ENCODE results near the gene CPA5. TPM values are rescaled to one million over a fixed set of nuclear protein-coding genes. Genes with fewer than 3 reads are reported as not detected.

Gene CPA5
- total and polyA plus RNA-seq, 2 donors (not counting 3 experiments of a cell fraction or from before 2014, with no cell fraction given): not detected

- intact Hi-C loops (cut with micrococcal nuclease): no loop called here
- no peak overlapping the region for H3K27ac ChIP-seq (ENCODE audit: insufficient read depth, low read depth, low read length)
- FAIRE-seq: no peak
- no peak overlapping the region for H3K4me2 ChIP-seq (ENCODE audit: insufficient read depth, low read length)
- dilution Hi-C loops (cut with MboI; ENCODE audit: extremely low pct_ligation_motif_present, low sequenced_read_pairs): no loop called here
- H4K20me1 ChIP-seq (replicated peaks; ENCODE audit: control insufficient read depth, extremely low read depth, insufficient read depth, low read length): no peaks in the 10 kb centered on the region
- DNase-seq (ENCODE audit: low read depth, low spot score): no peak
- no peaks in the 10 kb centered on the region for H3K79me2 ChIP-seq (ENCODE audit: control insufficient read depth, insufficient read depth, low read length)
- H3K9me3 ChIP-seq (replicated peaks; ENCODE audit: control insufficient read depth, insufficient read depth, low read length): no peaks in the 10 kb centered on the region
- no peak overlapping the region for H2AFZ ChIP-seq (ENCODE audit: low read depth, low read length)
- no TSS peak for BruUV-seq (replicated peaks)
- no peaks in the 10 kb centered on the region for H3K4me1 ChIP-seq (ENCODE audit: control insufficient read depth, extremely low read depth, insufficient read depth, low read length)
- H3K9ac ChIP-seq (replicated peaks; ENCODE audit: extremely low read depth, insufficient read depth, low read length): no peak overlapping the region
- CTCF ChIA-PET: interaction anchor here (0.9 to 2.2 kb wide), 2 partner anchors 8 to 173 kb away, joined by 3 to 10 read pairs; partner anchors contain the start of gene CPA4
- H3K27me3 ChIP-seq (ENCODE audit: control insufficient read depth in 2 of 2, insufficient read depth in 2 of 2, low read length in 2 of 2): peaks cover 0 to 3% of the 10 kb centered on the region in 2 experiments
- no peaks in the 10 kb centered on the region for H3K9me1 ChIP-seq (replicated peaks; ENCODE audit: control insufficient read depth, extremely low read depth, insufficient read depth, low read length)
- POLR2A ChIA-PET: no interaction called here
- no peak for TF ChIP-seq MAX (IDR thresholded peaks at IDR 0.05; ENCODE audit: insufficient read depth, insufficient read length)
- TF ChIP-seq GATA2 (IDR thresholded peaks at IDR 0.05; ENCODE audit: insufficient read depth, insufficient read length, low read depth, low read length): no peak
- no peak for TF ChIP-seq POLR2A (IDR thresholded peaks at IDR 0.05; ENCODE audit: low read depth, low read length)
- TF ChIP-seq EZH2 (IDR thresholded peaks at IDR 0.05; ENCODE audit: borderline replicate concordance, low read depth, low read length, severe bottlenecking): no peak
- no peak for TF ChIP-seq MYC (IDR thresholded peaks at IDR 0.05; ENCODE audit: low read depth, low read length)
- no peak for TF ChIP-seq CTCF (IDR thresholded peaks at IDR 0.05; ENCODE audit: extremely low read depth in 1 of 2, insufficient read depth in 1 of 2, low read depth in 1 of 2, low read length in 2 of 2)
- no peak for TF ChIP-seq JUN (IDR thresholded peaks at IDR 0.05; ENCODE audit: borderline replicate concordance, insufficient read depth, insufficient read length, low read depth)
- no peak for TF ChIP-seq FOS (IDR thresholded peaks at IDR 0.05; ENCODE audit: borderline replicate concordance, insufficient read depth, low read length)
- no peak for TF ChIP-seq POLR2AphosphoS5 (IDR thresholded peaks at IDR 0.05; ENCODE audit: insufficient read depth, low read depth, low read length)
- H3K36me3 ChIP-seq (ENCODE audit: control insufficient read depth in 2 of 2, extremely low read depth in 1 of 2, insufficient read depth in 2 of 2, low read length in 2 of 2): no peaks in the 10 kb centered on the region
- no peak overlapping the region for H3K4me3 ChIP-seq (replicated peaks in 1 of 3; ENCODE audit: insufficient read depth in 1 of 3, low read depth in 1 of 3, low read length in 3 of 3)
These were observed 43.1 kb upstream of the CPA5 start for GRCh38 chr7:130301501-130302020.
